HL-60 (cell line): ENCODE results near the gene HNRNPR.

Experiments
- GABPA ChIP-seq: IDR thresholded peaks from 2 replicates; pipeline ENCODE4 v1.6.1; 2012; ENCODE audit warnings: low read depth
- POLR2AphosphoS5 ChIP-seq: IDR thresholded peaks from 2 replicates; pipeline ENCODE4 v1.6.1; 2012; ENCODE audit warnings: low read depth
- SPI1 ChIP-seq: IDR thresholded peaks from 2 replicates; pipeline ENCODE4 v1.6.1; 2012; ENCODE audit warnings: low read depth, mild to moderate bottlenecking, borderline replicate concordance
- TF ChIP-seq, protein P1 (sequence below): IDR thresholded peaks from one replicate; pipeline ENCODE4 v1.5.1; 2011; ENCODE audit warnings: low read length, control low read depth, inconsistent platforms; ENCODE audit not compliant: insufficient read depth
- TF ChIP-seq, protein P2 (sequence below): IDR thresholded peaks from 2 replicates; pipeline ENCODE4 v1.6.1; 2012; ENCODE audit warnings: low read depth; ENCODE audit not compliant: insufficient replicate concordance

DNA sequence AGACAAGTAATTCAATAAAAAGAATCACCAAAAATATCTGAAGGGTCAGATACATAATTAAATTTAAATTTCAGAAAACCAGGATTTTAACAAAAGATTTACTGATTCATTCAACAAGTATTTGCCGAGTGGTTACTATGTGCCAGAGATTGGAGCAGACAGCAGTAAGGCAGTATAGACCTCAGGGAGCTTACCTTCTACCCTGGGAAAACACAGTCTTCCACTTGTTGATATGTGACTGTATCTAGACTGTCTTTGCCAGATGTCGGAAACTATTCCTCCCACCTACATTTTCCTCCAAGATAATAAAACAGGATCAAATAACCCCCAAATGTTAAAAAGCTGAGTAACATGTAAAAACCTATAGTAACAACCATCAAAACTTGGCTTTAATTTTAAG lies 6.2 kb downstream of the HNRNPR start:
- TF ChIP-seq, protein P1, sequence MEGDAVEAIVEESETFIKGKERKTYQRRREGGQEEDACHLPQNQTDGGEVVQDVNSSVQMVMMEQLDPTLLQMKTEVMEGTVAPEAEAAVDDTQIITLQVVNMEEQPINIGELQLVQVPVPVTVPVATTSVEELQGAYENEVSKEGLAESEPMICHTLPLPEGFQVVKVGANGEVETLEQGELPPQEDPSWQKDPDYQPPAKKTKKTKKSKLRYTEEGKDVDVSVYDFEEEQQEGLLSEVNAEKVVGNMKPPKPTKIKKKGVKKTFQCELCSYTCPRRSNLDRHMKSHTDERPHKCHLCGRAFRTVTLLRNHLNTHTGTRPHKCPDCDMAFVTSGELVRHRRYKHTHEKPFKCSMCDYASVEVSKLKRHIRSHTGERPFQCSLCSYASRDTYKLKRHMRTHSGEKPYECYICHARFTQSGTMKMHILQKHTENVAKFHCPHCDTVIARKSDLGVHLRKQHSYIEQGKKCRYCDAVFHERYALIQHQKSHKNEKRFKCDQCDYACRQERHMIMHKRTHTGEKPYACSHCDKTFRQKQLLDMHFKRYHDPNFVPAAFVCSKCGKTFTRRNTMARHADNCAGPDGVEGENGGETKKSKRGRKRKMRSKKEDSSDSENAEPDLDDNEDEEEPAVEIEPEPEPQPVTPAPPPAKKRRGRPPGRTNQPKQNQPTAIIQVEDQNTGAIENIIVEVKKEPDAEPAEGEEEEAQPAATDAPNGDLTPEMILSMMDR = no peak
- no peak for TF ChIP-seq POLR2AphosphoS5
- TF ChIP-seq, protein P2, sequence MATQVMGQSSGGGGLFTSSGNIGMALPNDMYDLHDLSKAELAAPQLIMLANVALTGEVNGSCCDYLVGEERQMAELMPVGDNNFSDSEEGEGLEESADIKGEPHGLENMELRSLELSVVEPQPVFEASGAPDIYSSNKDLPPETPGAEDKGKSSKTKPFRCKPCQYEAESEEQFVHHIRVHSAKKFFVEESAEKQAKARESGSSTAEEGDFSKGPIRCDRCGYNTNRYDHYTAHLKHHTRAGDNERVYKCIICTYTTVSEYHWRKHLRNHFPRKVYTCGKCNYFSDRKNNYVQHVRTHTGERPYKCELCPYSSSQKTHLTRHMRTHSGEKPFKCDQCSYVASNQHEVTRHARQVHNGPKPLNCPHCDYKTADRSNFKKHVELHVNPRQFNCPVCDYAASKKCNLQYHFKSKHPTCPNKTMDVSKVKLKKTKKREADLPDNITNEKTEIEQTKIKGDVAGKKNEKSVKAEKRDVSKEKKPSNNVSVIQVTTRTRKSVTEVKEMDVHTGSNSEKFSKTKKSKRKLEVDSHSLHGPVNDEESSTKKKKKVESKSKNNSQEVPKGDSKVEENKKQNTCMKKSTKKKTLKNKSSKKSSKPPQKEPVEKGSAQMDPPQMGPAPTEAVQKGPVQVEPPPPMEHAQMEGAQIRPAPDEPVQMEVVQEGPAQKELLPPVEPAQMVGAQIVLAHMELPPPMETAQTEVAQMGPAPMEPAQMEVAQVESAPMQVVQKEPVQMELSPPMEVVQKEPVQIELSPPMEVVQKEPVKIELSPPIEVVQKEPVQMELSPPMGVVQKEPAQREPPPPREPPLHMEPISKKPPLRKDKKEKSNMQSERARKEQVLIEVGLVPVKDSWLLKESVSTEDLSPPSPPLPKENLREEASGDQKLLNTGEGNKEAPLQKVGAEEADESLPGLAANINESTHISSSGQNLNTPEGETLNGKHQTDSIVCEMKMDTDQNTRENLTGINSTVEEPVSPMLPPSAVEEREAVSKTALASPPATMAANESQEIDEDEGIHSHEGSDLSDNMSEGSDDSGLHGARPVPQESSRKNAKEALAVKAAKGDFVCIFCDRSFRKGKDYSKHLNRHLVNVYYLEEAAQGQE = no peak
- no peak for TF ChIP-seq GABPA
- no peak for TF ChIP-seq SPI1
